ENCODE measurements around the gene CDC123.

GRCh38 chr10:12225444-12225843 lies 29.5 kb downstream of the CDC123 start:
- TF ChIP-seq GATA2 (IDR thresholded peaks at IDR 0.05; ENCODE audit: low read depth, low read length) = no peak
- TF ChIP-seq GATA3 (IDR thresholded peaks at IDR 0.05; ENCODE audit: low read depth, low read length) = no peak
